Sigmoid colon (tissue), 7 donors: ENCODE results near the gene THAP4. TPM values are rescaled to one million over a fixed set of nuclear protein-coding genes. Genes with fewer than 3 reads are reported as not detected.

Experiments
- DNase-seq: peaks from one replicate; pipeline ENCODE4 v3.0.0-alpha.2; 2019
- H3K27ac ChIP-seq, 4 donors: fragments of 200-600 bp; sonication (generic); one replicate each; pipeline ENCODE4 v1.5.1; 2016 to 2019; ENCODE audit warnings: mild to moderate bottlenecking in 1 of 4
- H3K27me3 ChIP-seq, 3 donors: fragments of 200-600 bp; sonication (generic); one replicate each; pipeline ENCODE4 v1.5.1; 2019; ENCODE audit warnings: mild to moderate bottlenecking in 1 of 3
- H3K36me3 ChIP-seq, 4 donors: fragments of 200-600 bp; sonication (generic); one replicate each; pipeline ENCODE4 v1.5.1; 2016 to 2019
- H3K4me1 ChIP-seq, 4 donors: fragments of 200-600 bp; sonication (generic); one replicate each; pipeline ENCODE4 v1.5.1; 2017 to 2019
- H3K4me3 ChIP-seq, 4 donors: fragments of 200-600 bp; sonication (generic); one replicate each; pipeline ENCODE4 v1.5.1; 2017 to 2019; ENCODE audit warnings: mild to moderate bottlenecking in 2 of 4, moderate library complexity in 1 of 4
- H3K9me3 ChIP-seq, 4 donors: fragments of 200-600 bp in 3 of 4; sonication (generic) in 3 of 4; one replicate each; pipeline versions ENCODE4 v1.5.1 to v1.6.1; 2013 to 2019
- CTCF ChIP-seq, 4 experiments: fragments of 450-650 bp in 3 of 4; fragments of 200-600 bp in 1 of 4; IDR thresholded peaks; one replicate each; pipeline ENCODE4 v1.5.1; 2016 to 2019; ENCODE audit warnings: antibody characterized with exemption in 4 of 4, mild to moderate bottlenecking in 3 of 4, moderate library complexity in 2 of 4
- EP300 ChIP-seq, 4 donors: sonication (generic); formaldehyde crosslinking; IDR thresholded peaks; one replicate each; pipeline ENCODE4 v1.6.1; 2017; ENCODE audit warnings: antibody characterized with exemption in 4 of 4
- POLR2A ChIP-seq, 2 donors: fragments of 450-650 bp; IDR thresholded peaks; one replicate each; pipeline ENCODE4 v1.6.1; 2016; ENCODE audit warnings: antibody characterized with exemption in 2 of 2, mild to moderate bottlenecking in 2 of 2, moderate library complexity in 2 of 2
- POLR2AphosphoS5 ChIP-seq, 4 donors: sonication (generic); formaldehyde crosslinking; IDR thresholded peaks; one replicate each; pipeline ENCODE4 v1.6.1; 2017; ENCODE audit warnings: antibody characterized with exemption in 4 of 4
- WGBS, 2 donors: extraction: QIAGEN DNeasy Blood & Tissue Kit; methylation state at CpG; one replicate each; pipeline ENCODE4 v1.1.7; 2013; 5-methylcytosine and 5-hydroxymethylcytosine counted together
- intact Hi-C: fragments of 100-400 bp; cut with DNase I; formaldehyde crosslinking; loops from one replicate; pipeline ENCODE4 v1.15.1; 2023
- polyA plus RNA-seq, 3 donors: library from polyadenylated mRNA; stranded (reverse); fragments of 200-250 nt; gene quantifications; one replicate each; pipeline ENCODE4 v1.2.3, GENCODE V29; 2013
- total RNA-seq, 4 donors: library from RNA; depleted of rRNA; stranded (reverse); fragments of >200 nt; gene quantifications; one replicate each; pipeline ENCODE4 v1.1.0, GENCODE V29; 2016
- donor health status: healthy with polysubstance abuse.
- donor health status: Bipolar disorder and iron deficiency.
- donor health status: healthy.

Gene THAP4
- total and polyA plus RNA-seq, 7 donors, result 28.9 to 112 (median 44.7) TPM

- TF ChIP-seq POLR2A (IDR thresholded peaks at IDR 0.05), result no peak
- TF ChIP-seq POLR2AphosphoS5 (IDR thresholded peaks at IDR 0.05), result no peak
- no peak for TF ChIP-seq CTCF (IDR thresholded peaks at IDR 0.05)
- TF ChIP-seq EP300 (IDR thresholded peaks at IDR 0.05), result no peak
- Histone ChIP-seq H3K27ac (no peak overlapping the region), H3K4me3 (no peak overlapping the region), H3K36me3 (peaks cover 33 to 76% (median 60%) of the 10 kb centered on the region in 4 donors), H3K4me1 (peaks cover 0 to 7% (median 0%) of the 10 kb centered on the region in 4 donors), H3K9me3 (no peaks in the 10 kb centered on the region), H3K27me3 (no peaks in the 10 kb centered on the region)
- intact Hi-C loops, result no loop called here
- 94 to 95% methylated on average over 31 of the region's 31 CpGs for WGBS, 2 donors
- DNase-seq, result no peak
These were observed 34.7 kb upstream of the THAP4 start for GRCh38 chr2:241671457-241672240.

GRCh38 chr2:241670333-241671110 is 33.6 kb upstream of the THAP4 start:
- Histone ChIP-seq H3K36me3 (peaks cover 37 to 72% (median 57%) of the 10 kb centered on the region in 4 donors), H3K27ac (no peak overlapping the region), H3K4me3 (no peak overlapping the region), H3K4me1 (peaks cover 0 to 7% (median 0%) of the 10 kb centered on the region in 4 donors), H3K9me3 (no peaks in the 10 kb centered on the region), H3K27me3 (no peaks in the 10 kb centered on the region)
- DNase-seq, result no peak
- WGBS, 2 donors, result 83 to 90% methylated on average over 31 of the region's 31 CpGs
- no peak for TF ChIP-seq EP300 (IDR thresholded peaks at IDR 0.05)
- no peak for TF ChIP-seq POLR2A (IDR thresholded peaks at IDR 0.05)
- no peak for TF ChIP-seq CTCF (IDR thresholded peaks at IDR 0.05)
- no peak for TF ChIP-seq POLR2AphosphoS5 (IDR thresholded peaks at IDR 0.05)
- intact Hi-C loops, result no loop called here

- DNase-seq, result no peak
- Histone ChIP-seq H3K4me1 (peaks cover 0 to under 1% (median 0%) of the 10 kb centered on the region in 4 donors), H3K27ac (no peak overlapping the region), H3K9me3 (no peaks in the 10 kb centered on the region), H3K27me3 (no peaks in the 10 kb centered on the region), H3K4me3 (no peak overlapping the region), H3K36me3 (peaks cover 37 to 71% (median 57%) of the 10 kb centered on the region in 4 donors)
- intact Hi-C loops, result no loop called here
- 90% methylated on average over 12 of the region's 12 CpGs for WGBS, 2 donors
- TF ChIP-seq POLR2A (IDR thresholded peaks at IDR 0.05), result no peak
- no peak for TF ChIP-seq CTCF (IDR thresholded peaks at IDR 0.05)
- no peak for TF ChIP-seq POLR2AphosphoS5 (IDR thresholded peaks at IDR 0.05)
- no peak for TF ChIP-seq EP300 (IDR thresholded peaks at IDR 0.05)
These were observed 31.9 kb upstream of the THAP4 start for GRCh38 chr2:241668839-241669238.

GRCh38 chr2:241668354-241668753 is 31.4 kb upstream of the THAP4 start:
- Histone ChIP-seq H3K27ac (no peak overlapping the region), H3K27me3 (no peaks in the 10 kb centered on the region), H3K4me1 (no peaks in the 10 kb centered on the region), H3K4me3 (no peak overlapping the region), H3K9me3 (no peaks in the 10 kb centered on the region), H3K36me3 (peaks cover 37 to 71% (median 57%) of the 10 kb centered on the region in 4 donors)
- intact Hi-C loops, result no loop called here
- no peak for DNase-seq
- WGBS, 2 donors, result 97% methylated on average over 21 of the region's 21 CpGs
- TF ChIP-seq EP300 (IDR thresholded peaks at IDR 0.05) (no peak), POLR2A (IDR thresholded peaks at IDR 0.05) (no peak), POLR2AphosphoS5 (IDR thresholded peaks at IDR 0.05) (no peak), CTCF (IDR thresholded peaks at IDR 0.05) (no peak)
